AG04450 (cell line): ENCODE data around the gene RASGRF2. TPM values are rescaled to one million over a fixed set of nuclear protein-coding genes. Genes with fewer than 3 reads are reported as not detected.

ENCODE experiments used
- CTCF ChIA-PET: fragments of 300-600, 350-600 bp; formaldehyde crosslinking; extraction: SDS; loops from one replicate; lab custom pipeline; 2022; ENCODE audit warnings: antibody characterized with exemption, inconsistent platforms; lab: Charles Lee
- POLR2A ChIA-PET: fragments of 350-600 bp; formaldehyde crosslinking; extraction: SDS; loops from one replicate; lab custom pipeline; 2021; ENCODE audit warnings: antibody characterized with exemption, inconsistent platforms; lab: Yijun Ruan, JAX
- DNase-seq: peaks from one replicate; pipeline ENCODE4 v3.0.0-alpha.2; 2011; ENCODE audit warnings: low read depth, low spot score
- H3K27ac ChIP-seq: one replicate; pipeline ENCODE4 v1.5.1; 2012; ENCODE audit warnings: low read depth, low read length, control low read depth
- H3K27me3 ChIP-seq: one replicate; pipeline ENCODE4 v1.6.0; 2012; ENCODE audit warnings: low read length; ENCODE audit not compliant: control insufficient read depth, insufficient read depth
- H3K4me3 ChIP-seq: 2 replicates; pipeline ENCODE4 v1.5.1; 2011; ENCODE audit warnings: mild to moderate bottlenecking, low read depth, low read length, control low read depth
- H3K9me3 ChIP-seq: 2 replicates; pipeline ENCODE4 v1.5.1; 2012; ENCODE audit warnings: low read length; ENCODE audit not compliant: control insufficient read depth, insufficient read depth
- polyA plus RNA-seq: library from polyadenylated mRNA; depleted of rRNA; stranded (reverse); fragments of >200 nt; gene quantifications from 2 replicates; pipeline ENCODE4 v1.2.3, GENCODE V29; 2011
- TF ChIP-seq, protein P1 (sequence below): IDR thresholded peaks from 2 replicates; pipeline ENCODE4 v1.5.1; 2011; ENCODE audit warnings: low read depth, low read length, control low read depth, inconsistent platforms

RASGRF2 gene
- polyA plus RNA-seq, 1 experiment = 19.5 TPM

DNA sequence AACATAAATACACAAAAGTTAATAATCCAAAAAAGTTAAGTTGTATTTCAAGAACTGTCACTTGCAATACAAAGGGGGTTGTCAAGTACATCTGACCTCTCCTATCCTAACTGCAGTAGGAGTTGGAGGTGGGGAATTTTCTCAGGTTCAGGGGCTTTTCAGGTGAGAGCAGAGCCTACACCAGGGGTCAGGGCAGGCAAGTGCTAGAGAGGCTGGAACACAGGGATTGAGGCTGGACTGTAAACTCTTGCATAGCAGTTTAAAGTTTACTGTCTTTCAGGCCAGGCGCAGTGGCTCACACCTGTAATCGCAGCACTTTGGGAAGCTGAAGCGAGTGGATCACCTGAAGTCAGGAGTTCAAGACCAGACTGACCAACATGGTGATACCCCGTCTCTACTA is 25.4 kb upstream of the RASGRF2 start:
- ChIA-PET CTCF (no interaction called here), POLR2A (no interaction called here)
- no peaks in the 10 kb centered on the region for H3K27me3 ChIP-seq
- no peak overlapping the region for H3K27ac ChIP-seq
- no peak overlapping the region for H3K4me3 ChIP-seq
- TF ChIP-seq, protein P1, sequence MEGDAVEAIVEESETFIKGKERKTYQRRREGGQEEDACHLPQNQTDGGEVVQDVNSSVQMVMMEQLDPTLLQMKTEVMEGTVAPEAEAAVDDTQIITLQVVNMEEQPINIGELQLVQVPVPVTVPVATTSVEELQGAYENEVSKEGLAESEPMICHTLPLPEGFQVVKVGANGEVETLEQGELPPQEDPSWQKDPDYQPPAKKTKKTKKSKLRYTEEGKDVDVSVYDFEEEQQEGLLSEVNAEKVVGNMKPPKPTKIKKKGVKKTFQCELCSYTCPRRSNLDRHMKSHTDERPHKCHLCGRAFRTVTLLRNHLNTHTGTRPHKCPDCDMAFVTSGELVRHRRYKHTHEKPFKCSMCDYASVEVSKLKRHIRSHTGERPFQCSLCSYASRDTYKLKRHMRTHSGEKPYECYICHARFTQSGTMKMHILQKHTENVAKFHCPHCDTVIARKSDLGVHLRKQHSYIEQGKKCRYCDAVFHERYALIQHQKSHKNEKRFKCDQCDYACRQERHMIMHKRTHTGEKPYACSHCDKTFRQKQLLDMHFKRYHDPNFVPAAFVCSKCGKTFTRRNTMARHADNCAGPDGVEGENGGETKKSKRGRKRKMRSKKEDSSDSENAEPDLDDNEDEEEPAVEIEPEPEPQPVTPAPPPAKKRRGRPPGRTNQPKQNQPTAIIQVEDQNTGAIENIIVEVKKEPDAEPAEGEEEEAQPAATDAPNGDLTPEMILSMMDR = no peak
- H3K9me3 ChIP-seq = no peaks in the 10 kb centered on the region
- no peak for DNase-seq

DNA sequence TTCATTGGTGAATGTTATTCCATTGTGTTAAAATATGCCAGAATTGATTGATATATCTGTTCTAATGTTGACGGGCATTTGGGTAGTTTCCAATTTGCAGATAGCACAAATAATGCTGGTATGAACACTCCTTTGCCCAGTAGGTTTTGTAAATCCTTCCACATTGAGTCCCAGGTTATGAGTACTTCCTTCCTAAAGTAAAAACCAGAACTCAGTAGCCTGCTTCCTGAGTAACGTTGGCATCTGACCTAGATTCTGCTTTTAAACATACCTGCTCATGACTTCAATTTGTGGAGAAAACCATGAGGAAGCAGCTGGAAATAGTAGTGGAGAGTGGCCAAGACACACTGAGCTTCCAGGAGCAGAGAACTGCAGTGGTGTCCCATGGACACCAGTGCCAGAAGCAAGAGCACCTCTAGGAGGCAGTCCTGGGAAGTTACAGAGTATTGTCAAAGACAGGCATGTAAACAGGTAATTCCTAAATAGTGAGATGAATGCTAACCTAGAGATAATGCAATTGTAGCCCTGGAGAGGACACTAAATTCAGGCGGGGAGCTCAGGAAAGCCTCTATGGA is 24.3 kb upstream of the RASGRF2 start:
- TF ChIP-seq, protein P1 = no peak
- H3K9me3 ChIP-seq = no peaks in the 10 kb centered on the region
- DNase-seq = no peak
- no peaks in the 10 kb centered on the region for H3K27me3 ChIP-seq
- H3K27ac ChIP-seq = no peak overlapping the region
- no peak overlapping the region for H3K4me3 ChIP-seq
- ChIA-PET POLR2A (no interaction called here), CTCF (interaction anchor here (1.2 to 1.4 kb wide), 2 partner anchors 8 to 9 kb away, joined by 3 to 7 read pairs; no protein-coding TSS in a partner anchor)

DNA sequence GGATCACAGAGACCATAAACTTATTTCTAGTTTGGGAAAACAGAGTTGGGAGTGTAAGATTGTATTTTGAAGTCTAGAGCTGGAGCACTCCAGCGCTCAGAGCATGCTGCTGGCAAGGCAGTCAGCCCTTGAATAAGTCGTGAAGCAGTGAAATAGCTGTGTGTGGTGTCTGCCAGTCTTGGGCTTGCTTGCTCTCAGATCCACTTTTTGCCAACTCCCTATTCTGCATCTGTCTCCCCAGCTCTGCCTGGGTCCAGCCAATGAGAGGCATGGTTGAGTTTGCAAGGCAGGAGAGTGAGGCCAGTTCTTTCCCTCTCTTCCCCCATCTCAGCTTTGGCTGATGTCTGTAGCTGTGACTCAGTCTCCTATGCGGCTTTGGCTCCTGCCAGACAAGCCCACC is 23.3 kb upstream of the RASGRF2 start:
- H3K9me3 ChIP-seq = no peaks in the 10 kb centered on the region
- POLR2A ChIA-PET = no interaction called here
- no peaks in the 10 kb centered on the region for H3K27me3 ChIP-seq
- TF ChIP-seq, protein P1 = no peak
- no peak overlapping the region for H3K4me3 ChIP-seq
- H3K27ac ChIP-seq = no peak overlapping the region
- CTCF ChIA-PET = interaction anchor here (1.2 kb wide), 1 partner anchor 9 kb away, joined by 3 read pairs; no protein-coding TSS in a partner anchor
- no peak for DNase-seq

DNA sequence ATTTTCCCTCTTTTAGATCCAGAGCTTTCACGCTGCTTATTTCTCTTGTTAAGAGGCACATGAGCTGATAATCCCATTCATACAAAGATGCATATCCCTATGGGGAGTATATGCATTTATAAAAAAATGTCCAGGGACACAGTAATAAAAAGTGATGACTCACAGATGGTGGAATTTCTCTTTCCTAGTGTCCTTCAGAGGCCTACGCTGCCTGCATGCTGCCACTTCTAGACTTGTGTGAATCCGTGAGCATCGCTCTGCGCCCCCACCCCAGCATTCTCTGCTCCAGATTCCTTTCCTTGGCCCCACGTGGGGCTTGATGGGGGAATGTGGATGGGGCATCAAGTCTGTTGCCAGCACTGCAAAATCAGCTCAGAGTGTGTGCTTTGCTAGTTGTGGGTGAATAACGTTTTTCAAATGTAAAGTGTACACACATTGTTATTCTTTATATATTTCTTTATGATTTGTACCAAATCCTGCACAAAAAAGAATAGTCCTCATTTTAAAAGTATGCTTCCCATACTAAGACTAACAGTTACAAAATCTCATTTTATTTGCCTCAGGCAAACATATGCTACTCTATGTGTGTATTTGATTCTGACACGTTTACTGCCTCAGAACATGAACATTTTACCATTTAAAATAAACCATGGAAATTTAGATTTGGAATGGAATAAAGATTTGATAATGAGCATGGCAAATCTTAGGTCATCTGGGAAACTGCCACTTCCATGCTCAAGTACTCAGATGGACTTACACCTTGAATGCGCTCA is 22.4 kb upstream of the RASGRF2 start:
- TF ChIP-seq, protein P1 = no peak
- H3K27ac ChIP-seq = no peak overlapping the region
- no peaks in the 10 kb centered on the region for H3K27me3 ChIP-seq
- no peaks in the 10 kb centered on the region for H3K9me3 ChIP-seq
- CTCF ChIA-PET = no interaction called here
- no peak for DNase-seq
- POLR2A ChIA-PET = no interaction called here
- H3K4me3 ChIP-seq = no peak overlapping the region

DNA sequence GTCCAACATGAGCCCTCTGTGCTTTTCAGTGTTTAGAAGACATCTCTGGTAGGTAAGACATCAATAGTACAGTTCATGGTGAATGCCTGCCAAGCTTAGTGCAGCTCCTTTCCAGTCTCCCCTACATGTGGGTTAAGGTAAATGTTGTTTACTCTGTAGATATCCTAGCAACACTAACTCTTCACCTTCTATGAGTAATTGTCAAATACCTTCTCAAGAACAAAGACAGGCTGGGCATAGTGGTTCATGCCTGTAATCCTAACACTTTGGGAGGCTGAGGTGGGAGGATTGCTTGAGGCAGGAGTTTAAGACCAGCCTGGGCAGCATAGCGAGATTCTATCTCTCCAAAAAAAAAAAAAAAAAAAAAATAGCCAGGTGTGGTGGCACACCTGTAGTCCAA is 18.7 kb upstream of the RASGRF2 start:
- ChIA-PET POLR2A (interaction anchor here (0.6 kb wide), 1 partner anchor 453 kb away, joined by 5 read pairs; no protein-coding TSS in a partner anchor), CTCF (interaction anchor here (1.0 kb wide), 1 partner anchor 167 kb away, joined by 3 read pairs; no protein-coding TSS in a partner anchor)
- DNase-seq = no peak
- TF ChIP-seq, protein P1 = no peak
- no peaks in the 10 kb centered on the region for H3K9me3 ChIP-seq
- H3K27me3 ChIP-seq = no peaks in the 10 kb centered on the region
- H3K27ac ChIP-seq = no peak overlapping the region
- H3K4me3 ChIP-seq = no peak overlapping the region
